Nephron (organoid): ENCODE data around the gene PDE4D.

Source experiments
- H3K27ac Mint-ChIP-seq, 3 experiments: 2 replicates each; pipeline ENCODE4 v1.8.0; 2020; ENCODE audit warnings: mixed read lengths in 3 of 3, mild to moderate bottlenecking in 2 of 3, moderate library complexity in 1 of 3
- H3K27me3 Mint-ChIP-seq: 2 replicates; pipeline ENCODE4 v1.8.0; 2021; ENCODE audit warnings: low read depth, mild to moderate bottlenecking, moderate library complexity, mixed read lengths
- H3K36me3 Mint-ChIP-seq: 2 replicates; pipeline ENCODE4 v1.8.0; 2020; ENCODE audit warnings: low read depth, mixed read lengths
- H3K4me1 Mint-ChIP-seq: 2 replicates; pipeline ENCODE4 v1.8.0; 2020; ENCODE audit warnings: mixed read lengths
- H3K4me3 Mint-ChIP-seq, 3 experiments: 2 replicates each; pipeline ENCODE4 v1.8.0; 2020; ENCODE audit warnings: mild to moderate bottlenecking in 3 of 3, mixed read lengths in 3 of 3, moderate library complexity in 2 of 3
- H3K9me3 Mint-ChIP-seq: 2 replicates; pipeline ENCODE4 v1.8.0; 2020; ENCODE audit warnings: mixed read lengths
- CTCF ChIP-seq, 3 experiments: fragments of 200-600 bp; sonication (generic); IDR thresholded peaks; one replicate each; pipeline ENCODE4 v1.5.0; 2021; ENCODE audit warnings: antibody characterized with exemption in 3 of 3; ENCODE audit not compliant: unreplicated experiment in 3 of 3

The PDE4D gene

GRCh38 chr5:59713498-59713844 is 180.1 kb downstream of the PDE4D start:
- Mint-ChIP-seq H3K9me3 (peaks cover 8% of the 10 kb centered on the region), H3K4me3 (no peak overlapping the region), H3K4me1 (peaks cover 25% of the 10 kb centered on the region), H3K36me3 (peaks cover 11% of the 10 kb centered on the region), H3K27me3 (no peaks in the 10 kb centered on the region), H3K27ac (no peak overlapping the region)
- no peak for TF ChIP-seq CTCF (IDR thresholded peaks at IDR 0.05; ENCODE audit: unreplicated experiment in 3 of 3)

- Mint-ChIP-seq H3K4me3 (no peak overlapping the region), H3K27me3 (no peaks in the 10 kb centered on the region), H3K36me3 (peaks cover 11% of the 10 kb centered on the region), H3K9me3 (peaks cover 8% of the 10 kb centered on the region), H3K27ac (no peak overlapping the region), H3K4me1 (peaks cover 25% of the 10 kb centered on the region)
- no peak for TF ChIP-seq CTCF (IDR thresholded peaks at IDR 0.05; ENCODE audit: unreplicated experiment in 3 of 3)
Observed at GRCh38 chr5:59712836-59713497, 180.6 kb downstream of the PDE4D start.

GRCh38 chr5:59711310-59711709 is 182.2 kb downstream of the PDE4D start:
- Mint-ChIP-seq H3K4me3 (no peak overlapping the region), H3K36me3 (peaks cover 11% of the 10 kb centered on the region), H3K27me3 (no peaks in the 10 kb centered on the region), H3K4me1 (peaks cover 25% of the 10 kb centered on the region), H3K9me3 (peaks cover 8% of the 10 kb centered on the region), H3K27ac (peak overlapping the region in 1 of 3 experiments; percentile 44)
- TF ChIP-seq CTCF (IDR thresholded peaks at IDR 0.05; ENCODE audit: unreplicated experiment in 3 of 3): no peak

- H3K27ac Mint-ChIP-seq: peak overlapping the region; percentile 35 to 91 (median 62)
Observed at GRCh38 chr5:59709846-59710245, 183.7 kb downstream of the PDE4D start.

GRCh38 chr5:59709346-59709821 is 184.1 kb downstream of the PDE4D start:
- peak overlapping the region in 2 of 3 experiments; percentile 3 to 22 for H3K4me3 Mint-ChIP-seq
- peaks cover 31% of the 10 kb centered on the region for H3K4me1 Mint-ChIP-seq

More at GRCh38 chr5:59709846-59710245, 183.7 kb downstream of the PDE4D start:
- H3K36me3 Mint-ChIP-seq: peaks cover 11% of the 10 kb centered on the region
- peaks cover 3% of the 10 kb centered on the region for H3K9me3 Mint-ChIP-seq
- H3K4me1 Mint-ChIP-seq: peaks cover 30% of the 10 kb centered on the region
- H3K27me3 Mint-ChIP-seq: no peaks in the 10 kb centered on the region
- TF ChIP-seq CTCF (IDR thresholded peaks at IDR 0.05; ENCODE audit: unreplicated experiment in 3 of 3): no peak
- peak overlapping the region in 1 of 3 experiments; percentile 22 for H3K4me3 Mint-ChIP-seq

More at GRCh38 chr5:59709346-59709821, 184.1 kb downstream of the PDE4D start:
- no peak for TF ChIP-seq CTCF (IDR thresholded peaks at IDR 0.05; ENCODE audit: unreplicated experiment in 3 of 3)
- peaks cover 3% of the 10 kb centered on the region for H3K9me3 Mint-ChIP-seq
- no peaks in the 10 kb centered on the region for H3K27me3 Mint-ChIP-seq
- H3K27ac Mint-ChIP-seq: peak overlapping the region; percentile 35 to 91 (median 62)
- H3K36me3 Mint-ChIP-seq: peaks cover 11% of the 10 kb centered on the region
